ENCODE measurements around the gene GATA3. TPM values are rescaled to one million over a fixed set of nuclear protein-coding genes. Genes with fewer than 3 reads are reported as not detected.

The GATA3 gene
- total RNA-seq, 1 donor from 2014 or later: 17.6 TPM

DNA sequence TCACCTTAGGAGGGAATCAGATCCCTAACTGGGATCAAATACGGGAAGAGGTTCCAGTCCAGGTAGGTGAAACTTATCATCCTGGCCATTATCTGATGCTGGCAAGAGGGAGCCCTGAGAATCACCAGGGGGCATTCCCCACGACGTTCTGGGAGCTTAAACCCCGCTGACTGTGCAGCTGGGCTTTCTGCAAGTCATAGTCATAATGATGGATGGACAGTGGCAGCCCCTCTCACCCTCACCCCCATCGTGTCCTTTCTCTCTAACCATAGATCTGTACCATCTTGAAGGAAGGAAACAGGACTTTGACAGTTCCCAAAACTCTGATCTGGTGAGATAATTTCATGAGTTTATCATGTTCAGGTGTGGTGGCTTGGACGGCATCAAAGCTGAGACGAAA is 50.2 kb downstream of the GATA3 start:
- Histone ChIP-seq H3K27me3 (ENCODE audit: insufficient read depth, low read length) (peaks cover 3% of the 10 kb centered on the region), H3K36me3 (ENCODE audit: insufficient read depth, low read length) (no peaks in the 10 kb centered on the region), H3K27ac (ENCODE audit: low read depth, low read length) (no peak overlapping the region), H3K79me2 (ENCODE audit: insufficient read depth, low read length) (no peaks in the 10 kb centered on the region), H3K9me3 (ENCODE audit: insufficient read depth, low read depth, low read length) (no peaks in the 10 kb centered on the region), H3K4me1 (ENCODE audit: insufficient read depth, low read length) (no peaks in the 10 kb centered on the region), H2AFZ (ENCODE audit: low read depth, low read length) (no peak overlapping the region), H3K4me2 (ENCODE audit: low read length) (no peak overlapping the region), H3K4me3 (ENCODE audit: insufficient read depth, low read depth, low read length) (no peak overlapping the region), H4K20me1 (ENCODE audit: insufficient read depth, low read length) (no peaks in the 10 kb centered on the region), H3K9ac (ENCODE audit: low read length) (no peak overlapping the region)
- Mint-ChIP-seq H3K27me3 (ENCODE audit: low read depth, unreplicated experiment) (peaks cover 16% of the 10 kb centered on the region), H3K9me3 (ENCODE audit: unreplicated experiment) (peaks cover 3% of the 10 kb centered on the region), H3K4me1 (ENCODE audit: low read depth, unreplicated experiment) (peaks cover 8% of the 10 kb centered on the region), H3K4me3 (ENCODE audit: unreplicated experiment) (no peak overlapping the region), H3K36me3 (ENCODE audit: low read depth, unreplicated experiment) (no peaks in the 10 kb centered on the region), H3K27ac (ENCODE audit: unreplicated experiment) (no peak overlapping the region)
- DNase-seq (ENCODE audit: low read depth) (no peak), FAIRE-seq (no peak)
- no peak for TF ChIP-seq EZH2 (IDR thresholded peaks at IDR 0.05; ENCODE audit: insufficient read depth, low read length)
- TF ChIP-seq, protein P1, sequence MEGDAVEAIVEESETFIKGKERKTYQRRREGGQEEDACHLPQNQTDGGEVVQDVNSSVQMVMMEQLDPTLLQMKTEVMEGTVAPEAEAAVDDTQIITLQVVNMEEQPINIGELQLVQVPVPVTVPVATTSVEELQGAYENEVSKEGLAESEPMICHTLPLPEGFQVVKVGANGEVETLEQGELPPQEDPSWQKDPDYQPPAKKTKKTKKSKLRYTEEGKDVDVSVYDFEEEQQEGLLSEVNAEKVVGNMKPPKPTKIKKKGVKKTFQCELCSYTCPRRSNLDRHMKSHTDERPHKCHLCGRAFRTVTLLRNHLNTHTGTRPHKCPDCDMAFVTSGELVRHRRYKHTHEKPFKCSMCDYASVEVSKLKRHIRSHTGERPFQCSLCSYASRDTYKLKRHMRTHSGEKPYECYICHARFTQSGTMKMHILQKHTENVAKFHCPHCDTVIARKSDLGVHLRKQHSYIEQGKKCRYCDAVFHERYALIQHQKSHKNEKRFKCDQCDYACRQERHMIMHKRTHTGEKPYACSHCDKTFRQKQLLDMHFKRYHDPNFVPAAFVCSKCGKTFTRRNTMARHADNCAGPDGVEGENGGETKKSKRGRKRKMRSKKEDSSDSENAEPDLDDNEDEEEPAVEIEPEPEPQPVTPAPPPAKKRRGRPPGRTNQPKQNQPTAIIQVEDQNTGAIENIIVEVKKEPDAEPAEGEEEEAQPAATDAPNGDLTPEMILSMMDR (IDR thresholded peaks at IDR 0.05; ENCODE audit: insufficient read depth, low read depth, low read length): no peak

DNA sequence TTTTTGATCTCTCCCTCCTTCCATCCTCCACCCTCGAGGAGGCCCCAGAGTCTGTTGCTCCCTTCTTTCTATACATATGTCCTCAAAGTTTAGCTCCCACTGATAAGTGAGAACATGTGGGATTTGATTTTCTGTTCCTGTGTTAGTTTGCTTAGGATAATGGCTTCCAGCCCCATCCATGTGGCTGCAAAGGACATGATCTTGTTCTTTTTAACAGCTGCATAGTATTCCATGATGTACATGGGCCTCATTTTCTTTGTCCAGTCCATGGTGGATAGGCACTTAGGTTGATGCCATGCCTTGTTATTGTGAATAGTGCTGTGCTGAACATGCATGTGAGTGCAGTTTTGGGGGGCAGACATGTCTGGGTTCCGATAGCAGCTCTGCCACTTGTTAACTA is 51.4 kb downstream of the GATA3 start:
- Histone ChIP-seq H2AFZ (ENCODE audit: low read depth, low read length) (no peak overlapping the region), H3K4me3 (ENCODE audit: insufficient read depth, low read depth, low read length) (no peak overlapping the region), H3K9me3 (ENCODE audit: insufficient read depth, low read depth, low read length) (no peaks in the 10 kb centered on the region), H3K27ac (ENCODE audit: low read depth, low read length) (no peak overlapping the region), H3K36me3 (ENCODE audit: insufficient read depth, low read length) (no peaks in the 10 kb centered on the region), H3K4me1 (ENCODE audit: insufficient read depth, low read length) (no peaks in the 10 kb centered on the region), H3K27me3 (ENCODE audit: insufficient read depth, low read length) (peaks cover 3% of the 10 kb centered on the region), H3K79me2 (ENCODE audit: insufficient read depth, low read length) (no peaks in the 10 kb centered on the region), H4K20me1 (ENCODE audit: insufficient read depth, low read length) (no peaks in the 10 kb centered on the region), H3K9ac (ENCODE audit: low read length) (no peak overlapping the region), H3K4me2 (ENCODE audit: low read length) (no peak overlapping the region)
- Mint-ChIP-seq H3K9me3 (ENCODE audit: unreplicated experiment) (peaks cover 3% of the 10 kb centered on the region), H3K4me3 (ENCODE audit: unreplicated experiment) (no peak overlapping the region), H3K4me1 (ENCODE audit: low read depth, unreplicated experiment) (peaks cover 4% of the 10 kb centered on the region), H3K27ac (ENCODE audit: unreplicated experiment) (no peak overlapping the region), H3K27me3 (ENCODE audit: low read depth, unreplicated experiment) (peaks cover 10% of the 10 kb centered on the region), H3K36me3 (ENCODE audit: low read depth, unreplicated experiment) (no peaks in the 10 kb centered on the region)
- TF ChIP-seq, protein P1 (IDR thresholded peaks at IDR 0.05; ENCODE audit: insufficient read depth, low read depth, low read length): no peak
- no peak for TF ChIP-seq EZH2 (IDR thresholded peaks at IDR 0.05; ENCODE audit: insufficient read depth, low read length)
- FAIRE-seq (no peak), DNase-seq (ENCODE audit: low read depth) (no peak)

DNA sequence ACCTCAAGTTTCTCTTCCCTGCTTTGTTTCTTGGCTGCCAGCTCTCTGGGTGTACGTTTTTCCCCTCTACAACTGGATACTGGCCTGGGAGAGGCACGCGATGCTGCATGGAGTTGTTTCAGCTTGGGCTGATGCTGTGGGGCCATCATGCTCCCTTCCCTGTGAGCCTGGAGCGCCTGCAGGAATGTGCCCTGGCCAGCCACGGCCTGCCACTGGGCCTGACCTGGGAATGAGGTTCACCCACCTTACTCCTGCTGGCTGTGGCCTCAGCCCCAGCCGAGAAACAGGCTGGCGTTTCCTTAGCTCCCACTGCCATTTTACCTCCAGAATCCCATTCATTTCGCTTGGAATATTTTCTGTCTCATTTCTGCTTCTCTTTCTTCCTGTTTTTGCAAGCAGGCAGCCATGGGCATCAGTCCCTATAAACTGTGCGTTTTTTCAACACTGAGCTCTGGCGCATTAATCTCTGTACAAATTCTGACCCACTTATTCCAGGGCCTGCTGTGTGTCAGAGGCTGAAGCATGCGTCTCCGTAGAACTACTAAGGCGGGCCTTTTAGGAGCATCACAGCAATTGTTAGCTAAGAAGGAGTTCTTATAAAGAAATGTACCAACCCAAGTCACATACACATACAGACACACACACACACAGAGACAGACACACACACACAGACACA is 57.9 kb downstream of the GATA3 start:
- no peak overlapping the region for H3K27ac ChIP-seq (ENCODE audit: low read depth, low read length)
- H2AFZ ChIP-seq (ENCODE audit: low read depth, low read length): no peak overlapping the region

More for the DNA sequence above, 57.9 kb downstream of the GATA3 start:
- no peaks in the 10 kb centered on the region for H3K4me1 ChIP-seq (ENCODE audit: insufficient read depth, low read length)
- H3K4me3 Mint-ChIP-seq (ENCODE audit: unreplicated experiment): no peak overlapping the region
- no peak for FAIRE-seq
- H3K36me3 Mint-ChIP-seq (ENCODE audit: low read depth, unreplicated experiment): no peaks in the 10 kb centered on the region
- H3K9me3 Mint-ChIP-seq (ENCODE audit: unreplicated experiment): no peaks in the 10 kb centered on the region
- no peak overlapping the region for H3K9ac ChIP-seq (ENCODE audit: low read length)
- H3K4me3 ChIP-seq (ENCODE audit: insufficient read depth, low read depth, low read length): no peak overlapping the region
- no peaks in the 10 kb centered on the region for H3K36me3 ChIP-seq (ENCODE audit: insufficient read depth, low read length)
- no peak for DNase-seq (ENCODE audit: low read depth)
- H3K4me1 Mint-ChIP-seq (ENCODE audit: low read depth, unreplicated experiment): no peaks in the 10 kb centered on the region
- H3K27ac Mint-ChIP-seq (ENCODE audit: unreplicated experiment): no peak overlapping the region
- no peaks in the 10 kb centered on the region for H3K79me2 ChIP-seq (ENCODE audit: insufficient read depth, low read length)
- no peaks in the 10 kb centered on the region for H3K27me3 ChIP-seq (ENCODE audit: insufficient read depth, low read length)
- H3K9me3 ChIP-seq (ENCODE audit: insufficient read depth, low read depth, low read length): no peaks in the 10 kb centered on the region
- H4K20me1 ChIP-seq (ENCODE audit: insufficient read depth, low read length): no peaks in the 10 kb centered on the region
- TF ChIP-seq, protein P1 (IDR thresholded peaks at IDR 0.05; ENCODE audit: insufficient read depth, low read depth, low read length): no peak
- TF ChIP-seq EZH2 (IDR thresholded peaks at IDR 0.05; ENCODE audit: insufficient read depth, low read length): no peak
- H3K27me3 Mint-ChIP-seq (ENCODE audit: low read depth, unreplicated experiment): peaks cover 11% of the 10 kb centered on the region
- H3K4me2 ChIP-seq (ENCODE audit: low read length): no peak overlapping the region
